Measurements from ENCODE around the gene ZNF774. TPM values are rescaled to one million over a fixed set of nuclear protein-coding genes. Genes with fewer than 3 reads are reported as not detected.

ZNF774 gene
- total RNA-seq, 4 donors from 2014 or later: 2.1 to 17.1 (median 5.4) TPM

DNA sequence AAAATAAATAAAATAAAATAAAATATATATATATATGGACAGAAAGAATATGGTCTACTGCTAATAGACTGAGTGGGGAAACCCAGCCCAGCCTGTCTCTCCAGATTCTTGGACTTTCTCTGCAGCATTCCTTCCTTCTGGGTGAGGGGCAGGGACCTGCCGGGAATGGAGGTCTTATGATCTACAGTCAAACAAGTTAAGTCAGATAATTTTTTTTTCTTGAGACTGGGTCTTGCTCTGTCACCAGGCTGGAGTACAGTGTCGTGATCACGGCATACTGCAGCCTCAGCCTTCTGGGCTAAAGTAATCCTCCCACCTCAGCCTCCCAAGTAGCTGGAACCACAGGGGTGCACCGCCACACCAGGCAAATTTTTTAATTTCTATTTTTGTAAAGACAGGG, 33.5 kb upstream of the ZNF774 start:
- TF ChIP-seq, protein P1, sequence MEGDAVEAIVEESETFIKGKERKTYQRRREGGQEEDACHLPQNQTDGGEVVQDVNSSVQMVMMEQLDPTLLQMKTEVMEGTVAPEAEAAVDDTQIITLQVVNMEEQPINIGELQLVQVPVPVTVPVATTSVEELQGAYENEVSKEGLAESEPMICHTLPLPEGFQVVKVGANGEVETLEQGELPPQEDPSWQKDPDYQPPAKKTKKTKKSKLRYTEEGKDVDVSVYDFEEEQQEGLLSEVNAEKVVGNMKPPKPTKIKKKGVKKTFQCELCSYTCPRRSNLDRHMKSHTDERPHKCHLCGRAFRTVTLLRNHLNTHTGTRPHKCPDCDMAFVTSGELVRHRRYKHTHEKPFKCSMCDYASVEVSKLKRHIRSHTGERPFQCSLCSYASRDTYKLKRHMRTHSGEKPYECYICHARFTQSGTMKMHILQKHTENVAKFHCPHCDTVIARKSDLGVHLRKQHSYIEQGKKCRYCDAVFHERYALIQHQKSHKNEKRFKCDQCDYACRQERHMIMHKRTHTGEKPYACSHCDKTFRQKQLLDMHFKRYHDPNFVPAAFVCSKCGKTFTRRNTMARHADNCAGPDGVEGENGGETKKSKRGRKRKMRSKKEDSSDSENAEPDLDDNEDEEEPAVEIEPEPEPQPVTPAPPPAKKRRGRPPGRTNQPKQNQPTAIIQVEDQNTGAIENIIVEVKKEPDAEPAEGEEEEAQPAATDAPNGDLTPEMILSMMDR (IDR thresholded peaks at IDR 0.05 in 4 of 5, conservative IDR thresholded peaks at IDR 0.05 in 1 of 5): no peak
- no peak for TF ChIP-seq POLR2A (IDR thresholded peaks at IDR 0.05)
- no peaks in the 10 kb centered on the region for H3K27me3 ChIP-seq
- H3K9me3 ChIP-seq: no peaks in the 10 kb centered on the region
- DNase-seq: no peak
- H3K36me3 ChIP-seq: no peaks in the 10 kb centered on the region
- H3K4me3 ChIP-seq: no peak overlapping the region
- no peak for ATAC-seq
- intact Hi-C loops (cut with DNase I; ENCODE audit: low total_unique reads) (no loop called here), in situ Hi-C loops (cut with MboI; ENCODE audit: low sequenced_read_pairs in 4 of 4) (loop anchor here (25.0 kb wide), 2 partner anchors 294 to 569 kb away; partner anchors contain the start of gene FES (in 4 of the 4))
- H3K4me1 ChIP-seq: peaks cover 16 to 17% of the 10 kb centered on the region in 2 donors
- H3K27ac ChIP-seq: no peak overlapping the region

DNA sequence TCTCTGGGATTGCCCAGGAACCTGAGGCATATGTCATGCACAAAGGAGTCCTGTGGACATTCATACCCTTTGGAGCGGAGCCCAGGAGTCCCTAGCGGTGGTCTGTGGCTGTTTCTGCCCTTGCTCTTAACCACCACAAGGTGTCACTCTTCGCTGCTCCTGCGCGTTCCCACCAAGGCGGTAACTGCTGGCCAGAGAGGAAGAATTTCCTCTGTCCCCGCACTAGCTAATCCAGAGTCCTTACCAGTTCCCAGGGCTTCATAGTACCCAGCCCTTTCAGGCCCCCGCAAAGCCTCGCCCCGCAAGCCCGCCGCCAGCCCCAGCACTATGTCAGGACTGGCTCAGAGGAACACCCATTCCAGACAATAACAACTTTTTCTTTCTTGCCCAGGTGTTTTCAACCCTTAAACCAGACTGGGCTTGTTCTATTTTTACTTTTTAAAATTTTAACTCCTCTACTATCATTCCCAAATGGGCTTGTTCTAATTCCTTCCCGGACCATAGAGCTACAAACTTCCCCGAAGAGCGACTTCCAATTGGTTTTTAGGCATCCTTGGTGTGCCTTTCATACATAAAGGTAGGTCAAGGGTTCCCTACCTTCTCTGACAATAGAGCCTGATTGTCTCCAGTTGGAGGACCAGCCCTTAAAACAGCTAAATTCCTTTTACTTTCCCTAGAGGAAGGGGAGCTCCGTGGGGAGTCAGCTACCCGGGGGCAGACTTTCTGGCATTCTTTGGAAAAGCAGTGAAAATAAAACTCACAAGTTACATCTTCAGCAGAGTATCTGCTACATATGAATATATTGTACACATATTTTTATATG, 31.8 kb upstream of the ZNF774 start:
- Histone ChIP-seq H3K36me3 (no peaks in the 10 kb centered on the region), H3K27me3 (no peaks in the 10 kb centered on the region), H3K27ac (peak overlapping the region in 3 of 4 donors; percentile 2 to 56 (median 40)), H3K4me1 (peaks cover 12 to 16% of the 10 kb centered on the region in 2 donors), H3K9me3 (no peaks in the 10 kb centered on the region), H3K4me3 (peak overlapping the region in 2 of 4 donors; percentile 10 to 37)
- DNase-seq (peak; percentile 65 to 82), ATAC-seq (peak; percentile 79 to 83)
- in situ Hi-C loops (cut with MboI; ENCODE audit: low sequenced_read_pairs in 4 of 4) (loop anchor here (10.0 to 25.0 kb wide), 3 partner anchors 155 to 567 kb away; partner anchors contain the start of gene FES (in 4 of the 4)), intact Hi-C loops (cut with DNase I; ENCODE audit: low total_unique reads) (loop anchor here (1.0 to 10.0 kb wide), 3 partner anchors 162 to 565 kb away; partner anchors contain the start of gene FES)
- TF ChIP-seq, protein P1 (IDR thresholded peaks at IDR 0.05 in 4 of 5, conservative IDR thresholded peaks at IDR 0.05 in 1 of 5): peak; percentile 94 to 99 (median 98)
- TF ChIP-seq POLR2A (IDR thresholded peaks at IDR 0.05): no peak

DNA sequence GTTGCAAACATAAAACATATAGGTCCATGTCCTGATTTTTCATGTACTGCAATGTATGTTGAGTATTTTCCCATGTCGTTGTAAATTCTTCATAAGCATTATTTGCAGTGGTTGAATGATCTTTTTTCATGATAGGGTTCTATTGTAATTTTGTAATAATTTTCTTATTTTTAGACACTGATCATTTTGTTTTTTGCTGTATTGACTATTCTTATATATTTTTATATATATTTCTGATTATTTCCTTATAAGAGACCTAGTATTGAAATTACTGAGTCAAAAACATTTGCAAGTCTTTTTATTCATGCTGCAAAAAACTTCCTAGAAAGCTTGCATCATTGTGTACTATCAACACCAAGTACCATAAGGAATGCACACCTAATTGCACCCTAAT, 31.2 kb upstream of the ZNF774 start:
- DNase-seq: no peak
- no peak for ATAC-seq
- peaks cover 6 to 11% of the 10 kb centered on the region in 2 donors for H3K4me1 ChIP-seq
- in situ Hi-C loops (cut with MboI; ENCODE audit: low sequenced_read_pairs in 4 of 4): loop anchor here (10.0 to 25.0 kb wide), 3 partner anchors 154 to 566 kb away; partner anchors contain the start of gene FES (in 4 of the 4)
- TF ChIP-seq, protein P1 (IDR thresholded peaks at IDR 0.05 in 4 of 5, conservative IDR thresholded peaks at IDR 0.05 in 1 of 5): no peak
- no peak for TF ChIP-seq POLR2A (IDR thresholded peaks at IDR 0.05)
- H3K27ac ChIP-seq: no peak overlapping the region
- H3K9me3 ChIP-seq: no peaks in the 10 kb centered on the region
- no peak overlapping the region for H3K4me3 ChIP-seq
- intact Hi-C loops (cut with DNase I; ENCODE audit: low total_unique reads): loop anchor here (1.0 to 10.0 kb wide), 3 partner anchors 161 to 564 kb away; partner anchors contain the start of gene FES
- H3K36me3 ChIP-seq: no peaks in the 10 kb centered on the region
- H3K27me3 ChIP-seq: no peaks in the 10 kb centered on the region

DNA sequence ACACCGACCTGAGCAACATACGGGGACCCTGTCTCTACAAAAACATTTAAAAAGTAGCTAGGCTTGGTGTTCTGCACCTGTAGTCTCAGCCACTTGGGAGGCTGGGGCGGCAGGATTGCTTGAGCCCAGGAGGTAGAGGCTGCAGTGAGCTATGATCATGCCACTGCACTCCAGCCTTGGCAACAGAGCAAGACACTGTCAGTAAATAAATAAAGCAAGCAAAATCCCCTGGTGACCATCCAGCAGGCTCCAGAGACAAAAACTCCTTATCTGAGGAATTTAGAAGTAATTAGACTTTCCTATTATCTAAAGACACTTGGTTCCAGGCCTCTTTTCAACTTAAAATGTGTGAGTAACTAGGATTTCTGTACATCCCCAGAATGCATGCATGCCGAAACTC, 29.5 kb upstream of the ZNF774 start:
- peaks cover 2 to 5% of the 10 kb centered on the region in 2 donors for H3K4me1 ChIP-seq
- in situ Hi-C loops (cut with MboI; ENCODE audit: low sequenced_read_pairs in 4 of 4): loop anchor here (10.0 to 25.0 kb wide), 3 partner anchors 152 to 565 kb away; partner anchors contain the start of gene FES (in 4 of the 4)
- H3K27ac ChIP-seq: no peak overlapping the region
- H3K36me3 ChIP-seq: no peaks in the 10 kb centered on the region
- H3K9me3 ChIP-seq: no peaks in the 10 kb centered on the region
- no peak overlapping the region for H3K4me3 ChIP-seq
- intact Hi-C loops (cut with DNase I; ENCODE audit: low total_unique reads): loop anchor here (5.0 to 10.0 kb wide), 2 partner anchors 275 to 562 kb away; partner anchors contain the start of gene FES
- no peaks in the 10 kb centered on the region for H3K27me3 ChIP-seq
- no peak for TF ChIP-seq POLR2A (IDR thresholded peaks at IDR 0.05)
- TF ChIP-seq, protein P1 (IDR thresholded peaks at IDR 0.05 in 4 of 5, conservative IDR thresholded peaks at IDR 0.05 in 1 of 5): no peak
- DNase-seq (no peak), ATAC-seq (no peak)

Data from gastrocnemius medialis (tissue), 4 donors.